GM18870 (cell line): ENCODE measurements around the gene CCDC192.

Experiments
- ATAC-seq: cut with Tn5 transposase; IDR thresholded peaks from one replicate; pipeline ENCODE4 v1.9.1; 2021; ENCODE audit warnings: moderate library complexity; ENCODE audit not compliant: unreplicated experiment

CCDC192 gene

DNA sequence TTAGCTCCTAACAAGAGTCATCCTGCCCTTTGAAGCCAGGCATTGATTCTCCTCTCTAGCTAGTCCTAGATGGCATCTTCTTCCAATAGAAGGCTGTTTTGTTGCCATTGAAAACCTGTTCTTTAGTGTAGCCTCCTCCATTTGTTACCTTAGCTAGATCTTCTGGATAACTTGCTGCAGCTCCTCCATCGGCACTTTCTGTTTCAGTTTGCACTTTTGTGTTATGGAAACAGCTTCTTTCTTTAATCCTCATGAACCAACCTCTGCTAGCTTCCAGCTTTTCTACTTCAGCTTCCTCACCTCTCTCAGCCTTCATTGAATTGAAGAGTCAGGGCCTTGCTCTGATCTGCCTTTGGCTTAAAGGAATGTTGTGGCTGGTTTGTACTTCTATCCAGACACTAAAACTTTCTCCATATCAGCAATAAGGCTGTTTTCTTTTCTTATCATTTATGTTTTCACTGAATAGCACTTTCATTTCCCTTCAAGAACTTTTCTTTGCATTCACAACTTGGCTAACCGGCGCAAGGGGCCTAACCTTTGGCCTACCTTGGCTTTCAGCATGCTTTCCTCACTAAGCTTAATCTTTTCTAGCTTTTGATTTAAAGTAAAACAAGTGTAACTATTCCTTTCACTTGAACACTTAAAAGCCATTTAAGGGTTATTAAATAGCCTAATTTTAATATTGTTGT lies 213.8 kb downstream of the CCDC192 start:
- no peak for ATAC-seq

- no peak for ATAC-seq
Measured at GRCh38 chr5:127919006-127919796, 216.0 kb downstream of the CCDC192 start.

GRCh38 chr5:127919818-127920217 lies 216.6 kb downstream of the CCDC192 start:
- ATAC-seq = no peak

GRCh38 chr5:127920936-127921335 lies 217.7 kb downstream of the CCDC192 start:
- ATAC-seq = no peak

DNA sequence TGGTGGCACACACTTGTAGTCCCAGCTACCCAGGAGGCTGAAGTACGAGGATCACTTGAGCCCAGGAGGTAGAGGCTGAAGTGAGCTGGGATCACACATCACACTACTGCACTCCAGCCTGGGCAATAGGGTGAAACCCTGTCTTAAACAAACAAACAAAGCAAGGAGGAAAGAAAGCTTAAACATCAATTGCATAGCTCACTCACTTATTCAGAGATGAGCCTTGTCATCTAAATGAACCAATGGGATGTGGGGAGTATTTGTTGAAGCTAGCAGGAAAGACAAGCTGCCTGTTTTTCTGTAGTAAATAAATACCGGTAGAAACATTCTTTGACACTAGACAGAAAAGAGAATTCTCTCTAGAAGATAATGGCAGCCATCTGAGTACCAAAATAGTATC lies 219.4 kb downstream of the CCDC192 start:
- ATAC-seq = no peak

GRCh38 chr5:127923804-127924570 lies 220.8 kb downstream of the CCDC192 start:
- peak; percentile 51 for ATAC-seq

- no peak for ATAC-seq
Measured at GRCh38 chr5:127924606-127925005, 221.4 kb downstream of the CCDC192 start.

DNA sequence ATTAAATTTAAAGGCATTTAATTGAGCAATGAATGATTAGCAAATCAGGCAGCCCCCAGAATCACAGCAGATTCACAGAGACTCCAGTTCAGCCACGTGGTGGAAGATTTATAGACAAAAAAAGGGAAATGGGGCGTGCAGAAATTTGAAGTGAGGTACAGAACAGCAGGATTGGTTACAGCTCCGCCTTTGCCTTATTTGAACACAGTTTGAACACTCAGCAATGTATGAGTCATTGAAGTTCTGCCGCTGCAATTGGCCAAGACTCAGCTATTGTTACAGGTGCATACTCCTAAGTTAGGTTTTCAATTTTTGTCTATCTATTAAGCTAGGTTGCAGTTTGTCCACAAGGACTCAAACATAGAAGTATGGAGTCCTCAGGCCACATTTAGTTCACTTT lies 222.7 kb downstream of the CCDC192 start:
- ATAC-seq = no peak

- ATAC-seq = no peak
Measured at GRCh38 chr5:127926974-127927373, 223.8 kb downstream of the CCDC192 start.

- no peak for ATAC-seq
Measured at GRCh38 chr5:127928053-127928452, 224.9 kb downstream of the CCDC192 start.

GRCh38 chr5:127930311-127930710 lies 227.1 kb downstream of the CCDC192 start:
- ATAC-seq = no peak

- no peak for ATAC-seq
Measured at GRCh38 chr5:127931396-127931795, 228.2 kb downstream of the CCDC192 start.

- no peak for ATAC-seq
Measured at GRCh38 chr5:127933348-127933747, 230.2 kb downstream of the CCDC192 start.

- no peak for ATAC-seq
Measured at GRCh38 chr5:127934791-127935256, 231.6 kb downstream of the CCDC192 start.

GRCh38 chr5:127935398-127935797 lies 232.2 kb downstream of the CCDC192 start:
- no peak for ATAC-seq

- peak; percentile 49 for ATAC-seq
Measured at GRCh38 chr5:127936439-127936972, 233.3 kb downstream of the CCDC192 start.

DNA sequence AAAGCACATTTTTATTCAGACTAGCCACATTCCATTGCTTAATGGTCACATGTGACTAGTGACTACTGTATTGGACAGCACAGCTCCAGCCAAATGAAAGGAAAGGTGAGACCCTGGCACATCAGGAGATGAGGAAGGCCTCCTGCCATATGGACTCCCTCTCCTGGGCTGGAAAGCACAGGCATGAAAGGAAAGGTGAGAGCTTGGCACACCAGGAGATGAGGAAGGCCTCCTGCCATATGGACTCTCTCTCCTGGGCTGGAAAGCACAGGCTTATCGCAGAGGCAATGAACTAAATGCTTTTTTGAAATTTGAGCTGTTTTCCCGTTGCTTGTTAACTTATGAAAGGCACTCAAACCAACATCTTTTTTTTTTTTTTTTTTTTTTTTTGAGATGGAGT lies 235.6 kb downstream of the CCDC192 start:
- no peak for ATAC-seq

GRCh38 chr5:127940854-127941253 lies 237.7 kb downstream of the CCDC192 start:
- ATAC-seq = no peak

DNA sequence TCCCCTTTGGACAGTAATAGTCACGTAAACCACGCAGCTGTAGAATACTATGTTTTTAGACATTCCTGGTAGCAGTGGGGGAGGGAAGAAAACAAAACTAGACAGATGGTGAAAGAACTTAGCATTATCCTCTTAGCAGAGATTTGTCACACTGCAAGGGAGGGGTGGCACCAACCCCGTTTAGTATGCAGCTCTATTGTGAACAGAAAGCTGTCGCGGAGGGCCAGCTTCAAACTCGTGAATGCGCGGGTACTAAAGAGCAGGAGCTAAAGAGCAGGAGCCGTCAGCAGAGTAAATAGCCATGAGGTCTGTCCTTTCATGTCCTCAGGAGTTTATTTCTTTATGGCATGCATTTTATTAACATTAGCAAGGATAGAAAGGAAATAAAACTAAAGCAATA lies 238.5 kb downstream of the CCDC192 start:
- no peak for ATAC-seq

- no peak for ATAC-seq
Measured at GRCh38 chr5:127942246-127943060, 239.3 kb downstream of the CCDC192 start.

GRCh38 chr5:127943061-127943371 lies 239.8 kb downstream of the CCDC192 start:
- peak; percentile 66 for ATAC-seq
